Type B pancreatic cell (in vitro differentiated cells): Measurements from ENCODE around the gene NOA1. TPM values are rescaled to one million over a fixed set of nuclear protein-coding genes. Genes with fewer than 3 reads are reported as not detected.

Experiments
- DNase-seq: peaks from one replicate; pipeline ENCODE4 v3.0.0; 2021; ENCODE audit warnings: mixed read lengths; ENCODE audit not compliant: unreplicated experiment; ENCODE audit errors: extremely low spot score
- H3K27ac Mint-ChIP-seq: 2 replicates; pipeline ENCODE4 v1.8.0; 2021; ENCODE audit warnings: mild to moderate bottlenecking, mixed read lengths
- H3K27me3 Mint-ChIP-seq: 2 replicates; pipeline ENCODE4 v1.8.0; 2021; ENCODE audit warnings: mixed read lengths
- H3K36me3 Mint-ChIP-seq: 2 replicates; pipeline ENCODE4 v1.8.0; 2021; ENCODE audit warnings: mixed read lengths
- H3K4me1 Mint-ChIP-seq: one replicate; pipeline ENCODE4 v1.8.0; 2021; ENCODE audit warnings: mixed read lengths; ENCODE audit not compliant: unreplicated experiment
- H3K4me3 Mint-ChIP-seq: 2 replicates; pipeline ENCODE4 v1.8.0; 2021; ENCODE audit warnings: mild to moderate bottlenecking, mixed read lengths
- H3K9me3 Mint-ChIP-seq: 2 replicates; pipeline ENCODE4 v1.8.0; 2021; ENCODE audit warnings: mixed read lengths
- CTCF ChIP-seq: fragments of 200-600 bp; sonication (generic); conservative IDR thresholded peaks from 2 replicates; pipeline ENCODE4 v1.5.0; 2021; ENCODE audit warnings: antibody characterized with exemption, mild to moderate bottlenecking
- total RNA-seq: library from RNA; stranded (reverse); gene quantifications from 2 replicates; pipeline ENCODE4 v1.2.1, GENCODE V29; 2021; ENCODE audit warnings: low replicate concordance

Gene NOA1
- total RNA-seq, 1 donor from 2014 or later, result 23.2 TPM

- H3K27ac Mint-ChIP-seq, result no peak overlapping the region
Observed at GRCh38 chr4:56999751-57000150, 22.3 kb upstream of the NOA1 start.

GRCh38 chr4:56995525-56995924, 18.1 kb upstream of the NOA1 start:
- no peak for DNase-seq

More at GRCh38 chr4:56999751-57000150, 22.3 kb upstream of the NOA1 start:
- Mint-ChIP-seq H3K4me3 (no peak overlapping the region), H3K27me3 (no peaks in the 10 kb centered on the region), H3K4me1 (no peaks in the 10 kb centered on the region), H3K9me3 (no peaks in the 10 kb centered on the region), H3K36me3 (peaks cover 35% of the 10 kb centered on the region)
- no peak for TF ChIP-seq CTCF
- DNase-seq, result no peak

GRCh38 chr4:56990109-56990905, 12.9 kb upstream of the NOA1 start:
- Mint-ChIP-seq H3K27me3 (no peaks in the 10 kb centered on the region), H3K4me1 (no peaks in the 10 kb centered on the region), H3K9me3 (no peaks in the 10 kb centered on the region), H3K27ac (no peak overlapping the region), H3K36me3 (peaks cover 47% of the 10 kb centered on the region), H3K4me3 (no peak overlapping the region)
- DNase-seq, result no peak
- no peak for TF ChIP-seq CTCF

More at GRCh38 chr4:56995525-56995924, 18.1 kb upstream of the NOA1 start:
- H3K36me3 Mint-ChIP-seq, result peaks cover 41% of the 10 kb centered on the region
- no peak overlapping the region for H3K4me3 Mint-ChIP-seq
- no peak overlapping the region for H3K27ac Mint-ChIP-seq
- no peaks in the 10 kb centered on the region for H3K27me3 Mint-ChIP-seq
- no peaks in the 10 kb centered on the region for H3K4me1 Mint-ChIP-seq
- no peak for TF ChIP-seq CTCF
- no peaks in the 10 kb centered on the region for H3K9me3 Mint-ChIP-seq

- no peak overlapping the region for H3K27ac Mint-ChIP-seq
- no peak for TF ChIP-seq CTCF
- H3K36me3 Mint-ChIP-seq, result peaks cover 48% of the 10 kb centered on the region
- H3K9me3 Mint-ChIP-seq, result no peaks in the 10 kb centered on the region
- no peak overlapping the region for H3K4me3 Mint-ChIP-seq
- no peak for DNase-seq
- H3K4me1 Mint-ChIP-seq, result peaks cover 8% of the 10 kb centered on the region
- no peaks in the 10 kb centered on the region for H3K27me3 Mint-ChIP-seq
Observed at GRCh38 chr4:56986952-56987351, 9.5 kb upstream of the NOA1 start.

- no peak for TF ChIP-seq CTCF
- H3K9me3 Mint-ChIP-seq, result no peaks in the 10 kb centered on the region
- peaks cover 15% of the 10 kb centered on the region for H3K4me1 Mint-ChIP-seq
- H3K27ac Mint-ChIP-seq, result no peak overlapping the region
- no peaks in the 10 kb centered on the region for H3K27me3 Mint-ChIP-seq
- no peak overlapping the region for H3K4me3 Mint-ChIP-seq
- DNase-seq, result no peak
- peaks cover 46% of the 10 kb centered on the region for H3K36me3 Mint-ChIP-seq
Observed at GRCh38 chr4:56986192-56986591, 8.8 kb upstream of the NOA1 start.
